ENCODE measurements around the gene HDAC1.

Gene HDAC1

DNA sequence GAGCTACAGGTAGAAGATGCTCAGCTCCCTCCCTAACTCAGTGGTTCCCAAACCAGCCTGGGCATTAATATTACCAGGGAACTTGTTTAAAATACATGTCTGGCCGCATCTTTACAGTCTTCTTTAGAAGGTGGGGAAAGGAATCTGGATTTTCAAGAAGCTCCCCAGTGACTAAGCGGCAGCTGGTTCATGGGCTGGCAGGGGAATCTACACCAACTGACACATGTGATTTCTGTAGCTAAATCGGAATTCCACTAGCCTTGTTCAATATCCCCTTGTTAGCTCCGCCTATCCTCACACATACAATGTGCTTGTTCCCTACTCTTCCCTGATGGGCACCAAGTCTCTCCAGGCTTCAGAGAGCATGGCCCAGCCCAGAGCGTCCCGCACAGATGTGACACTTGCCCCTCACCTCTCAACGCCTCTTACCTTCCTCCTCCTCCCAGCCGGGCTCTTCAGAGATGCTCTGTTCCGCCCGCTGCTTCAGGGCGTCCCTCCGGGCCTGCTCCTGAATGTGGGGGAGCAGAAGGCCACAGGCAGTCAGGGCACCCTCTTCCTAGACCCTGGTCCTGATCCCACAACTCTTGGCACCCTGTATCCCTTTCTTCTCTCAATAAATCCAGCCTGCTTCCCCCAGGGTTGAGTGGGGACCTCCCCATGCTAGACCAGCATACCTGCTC is 85.8 kb downstream of the HDAC1 start:
- no peak for DNase-seq

GRCh38 chr1:32380057-32380456 is 88.2 kb downstream of the HDAC1 start:
- DNase-seq: no peak
